MG63 (cell line): ENCODE results near the gene TIMM22. TPM values are rescaled to one million over a fixed set of nuclear protein-coding genes. Genes with fewer than 3 reads are reported as not detected.
"Not testable (repeated sequence)": the region's sequence is repeated elsewhere in the genome, so short reads cannot be mapped to it uniquely, and the experiment has no call there.

Experiments
- DNase-seq: peaks from one replicate; pipeline ENCODE4 v3.0.0-alpha.2; 2020
- H3K27me3 ChIP-seq: fragments of 250-450 bp; sonication (Bioruptor Pico); 2 replicates; pipeline ENCODE4 v1.5.1; 2020; ENCODE audit warnings: mild to moderate bottlenecking, moderate library complexity
- H3K36me3 ChIP-seq: fragments of 250-450 bp; sonication (Bioruptor Pico); 2 replicates; pipeline ENCODE4 v1.5.1; 2020; ENCODE audit warnings: mild to moderate bottlenecking, moderate library complexity
- H3K4me3 ChIP-seq: fragments of 250-450 bp; sonication (Bioruptor Pico); 2 replicates; pipeline ENCODE4 v1.5.1; 2020; ENCODE audit warnings: mild to moderate bottlenecking, moderate library complexity
- H3K9me3 ChIP-seq: fragments of 250-450 bp; sonication (Bioruptor Pico); 2 replicates; pipeline ENCODE4 v1.5.1; 2020; ENCODE audit warnings: mild to moderate bottlenecking, moderate library complexity
- total RNA-seq: library from RNA; depleted of rRNA; stranded (reverse); fragments of >200 nt; shearing (Covaris generic); gene quantifications from 2 replicates; pipeline ENCODE4 v1.2.3, GENCODE V29; 2014; ENCODE audit warnings: low replicate concordance

Gene TIMM22
- total RNA-seq, 1 experiment from 2014 or later, result 16.0 TPM

- Histone ChIP-seq H3K27me3 (no peaks in the 10 kb centered on the region), H3K4me3 (no peak overlapping the region)
These were observed 42.2 kb downstream of the TIMM22 start for GRCh38 chr17:1039123-1039507.

GRCh38 chr17:1039511-1040215, 42.7 kb downstream of the TIMM22 start:
- no peak for DNase-seq
- no peak overlapping the region for H3K4me3 ChIP-seq
- no peaks in the 10 kb centered on the region for H3K36me3 ChIP-seq
- H3K9me3 ChIP-seq, result no peaks in the 10 kb centered on the region
- no peaks in the 10 kb centered on the region for H3K27me3 ChIP-seq

More at GRCh38 chr17:1039123-1039507, 42.2 kb downstream of the TIMM22 start:
- Histone ChIP-seq H3K36me3 (no peaks in the 10 kb centered on the region), H3K9me3 (no peaks in the 10 kb centered on the region)
- no peak for DNase-seq

GRCh38 chr17:1040216-1040600, 43.3 kb downstream of the TIMM22 start:
- H3K27me3 ChIP-seq, result no peaks in the 10 kb centered on the region
- DNase-seq, result no peak
- H3K9me3 ChIP-seq, result no peaks in the 10 kb centered on the region
- H3K36me3 ChIP-seq, result no peaks in the 10 kb centered on the region
- no peak overlapping the region for H3K4me3 ChIP-seq

- H3K4me3 ChIP-seq, result no peak overlapping the region
- H3K36me3 ChIP-seq, result no peaks in the 10 kb centered on the region
- H3K9me3 ChIP-seq, result no peaks in the 10 kb centered on the region
- H3K27me3 ChIP-seq, result no peaks in the 10 kb centered on the region
- no peak for DNase-seq
These were observed 44.8 kb downstream of the TIMM22 start for GRCh38 chr17:1041746-1042145.

DNA sequence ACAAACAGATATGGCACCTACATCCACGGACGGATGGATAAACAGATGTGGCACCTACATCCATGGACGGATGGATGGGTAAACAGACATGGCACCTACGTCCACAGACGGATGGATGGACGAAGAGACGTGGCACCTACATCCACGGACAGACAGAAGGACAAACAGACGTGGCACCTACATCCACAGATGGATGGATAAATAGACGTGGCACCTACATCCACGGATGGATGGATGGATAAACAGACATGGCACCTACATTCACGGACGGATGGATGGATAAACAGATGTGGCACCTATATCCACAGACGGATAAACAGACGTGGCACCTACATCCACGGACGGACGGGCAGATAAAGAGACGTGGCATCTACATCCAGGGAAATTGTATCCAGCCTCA, 45.6 kb downstream of the TIMM22 start:
- no peaks in the 10 kb centered on the region for H3K27me3 ChIP-seq
- DNase-seq, result no peak
- no peak overlapping the region for H3K4me3 ChIP-seq
- no peaks in the 10 kb centered on the region for H3K36me3 ChIP-seq
- no peaks in the 10 kb centered on the region for H3K9me3 ChIP-seq

GRCh38 chr17:1043601-1044251, 46.8 kb downstream of the TIMM22 start:
- H3K9me3 ChIP-seq, result no peaks in the 10 kb centered on the region
- H3K36me3 ChIP-seq, result no peaks in the 10 kb centered on the region
- H3K27me3 ChIP-seq, result no peaks in the 10 kb centered on the region
- no peak for DNase-seq
- H3K4me3 ChIP-seq, result no peak overlapping the region

GRCh38 chr17:1044387-1045009, 47.6 kb downstream of the TIMM22 start:
- not testable (repeated sequence) for H3K27me3 ChIP-seq, H3K4me3 ChIP-seq, H3K36me3 ChIP-seq, H3K9me3 ChIP-seq, DNase-seq

GRCh38 chr17:1045456-1045855, 48.5 kb downstream of the TIMM22 start:
- Histone ChIP-seq H3K36me3 (no peaks in the 10 kb centered on the region), H3K9me3 (no peaks in the 10 kb centered on the region), H3K4me3 (no peak overlapping the region), H3K27me3 (no peaks in the 10 kb centered on the region)
- no peak for DNase-seq

DNA sequence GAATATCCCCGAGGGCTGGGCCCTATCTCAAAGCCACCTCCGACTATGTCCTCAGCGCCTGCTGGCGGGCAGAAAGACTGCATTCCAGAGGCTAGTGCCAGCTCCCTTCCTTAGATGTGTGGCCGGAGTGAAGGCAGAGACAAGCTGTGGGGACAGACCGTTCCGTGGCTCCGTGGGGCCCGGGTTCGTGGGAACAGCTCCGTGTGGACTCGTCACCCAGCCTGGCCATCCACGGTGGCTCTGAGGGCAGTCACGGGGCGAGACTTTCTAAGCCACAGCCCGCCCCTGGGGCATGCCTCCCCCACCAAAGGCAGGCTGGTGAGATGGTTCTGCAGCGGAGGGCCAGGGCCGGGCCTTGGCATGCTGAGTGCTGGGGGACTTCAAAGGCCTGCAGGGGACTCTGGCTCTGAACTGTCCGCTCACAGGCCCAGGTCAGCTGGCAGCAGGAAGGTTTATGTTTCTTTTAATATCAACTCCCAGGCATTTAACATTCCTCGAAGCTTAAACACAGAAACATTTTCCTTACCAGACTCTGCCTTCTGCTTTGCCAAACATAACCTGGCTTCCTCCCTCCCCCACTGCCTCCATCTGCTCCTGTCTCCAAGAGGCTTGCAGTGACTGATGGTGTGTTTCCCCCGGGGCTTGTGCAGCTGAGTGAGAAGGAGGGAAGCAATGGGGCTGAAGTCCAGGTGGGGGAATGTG, 50.4 kb downstream of the TIMM22 start:
- H3K36me3 ChIP-seq, result no peaks in the 10 kb centered on the region

DNA sequence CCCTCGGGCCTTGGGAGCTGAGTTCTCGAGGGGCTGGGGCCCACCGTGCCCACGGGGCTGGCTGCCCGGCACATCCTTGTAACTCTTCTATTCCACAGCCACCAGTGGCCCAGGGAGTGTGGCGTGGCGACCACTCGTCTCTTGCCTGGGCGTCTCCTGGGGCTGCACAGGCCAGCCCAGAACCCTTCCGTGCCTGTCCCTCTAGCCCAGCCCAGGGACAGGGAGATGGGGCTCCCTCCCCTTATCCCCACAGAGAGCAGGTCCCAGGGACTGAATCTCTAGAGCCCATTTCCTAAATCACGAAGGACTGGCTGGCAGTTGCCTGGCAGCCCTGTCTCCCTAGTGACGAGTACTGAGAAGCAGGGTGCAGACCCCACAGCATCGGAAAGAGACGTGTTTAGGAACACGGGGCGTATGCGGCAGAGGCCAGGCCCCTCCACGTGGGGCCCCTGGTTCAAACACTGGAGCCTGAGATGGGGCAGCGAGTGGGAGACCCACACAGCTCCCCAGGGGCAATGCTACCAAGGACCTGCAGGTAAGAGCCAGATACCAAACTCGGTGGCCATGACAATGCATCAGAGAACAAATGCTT, 51.0 kb downstream of the TIMM22 start:
- Histone ChIP-seq H3K27me3 (no peaks in the 10 kb centered on the region), H3K9me3 (no peaks in the 10 kb centered on the region), H3K4me3 (no peak overlapping the region), H3K36me3 (no peaks in the 10 kb centered on the region)
- no peak for DNase-seq

More for the DNA sequence above, 50.4 kb downstream of the TIMM22 start:
- DNase-seq, result no peak
- Histone ChIP-seq H3K27me3 (no peaks in the 10 kb centered on the region), H3K9me3 (no peaks in the 10 kb centered on the region), H3K4me3 (no peak overlapping the region)

DNA sequence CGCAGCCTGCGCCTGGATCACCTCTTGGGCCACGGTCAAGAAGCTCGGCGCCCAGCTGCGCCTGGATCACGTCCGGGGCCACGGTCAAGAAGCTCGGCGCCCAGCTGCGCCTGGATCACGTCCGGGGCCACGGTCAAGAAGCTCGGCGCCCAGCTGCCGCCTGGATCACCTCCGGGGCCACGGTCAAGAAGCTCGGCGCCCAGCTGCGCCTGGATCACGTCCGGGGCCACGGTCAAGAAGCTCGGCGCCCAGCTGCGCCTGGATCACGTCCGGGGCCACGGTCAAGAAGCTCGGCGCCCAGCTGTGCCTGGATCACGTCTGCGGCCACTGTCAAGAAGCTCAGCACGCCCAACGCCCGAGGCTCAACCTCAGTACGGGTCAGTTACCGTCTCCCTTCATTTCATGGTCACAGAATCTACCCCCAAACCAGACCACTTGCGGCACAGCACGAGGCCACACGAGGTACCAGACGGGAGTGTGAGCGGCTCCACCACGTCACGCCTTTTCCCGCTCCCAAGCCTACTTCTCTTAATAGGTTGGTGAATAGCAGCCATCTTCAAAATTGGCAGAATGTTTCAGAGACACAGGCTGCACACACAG, 51.7 kb downstream of the TIMM22 start:
- not testable (repeated sequence) for H3K4me3 ChIP-seq, DNase-seq, H3K36me3 ChIP-seq, H3K9me3 ChIP-seq, H3K27me3 ChIP-seq

- Histone ChIP-seq H3K27me3 (no peaks in the 10 kb centered on the region), H3K9me3 (no peaks in the 10 kb centered on the region), H3K36me3 (no peaks in the 10 kb centered on the region), H3K4me3 (no peak overlapping the region)
- no peak for DNase-seq
These were observed 52.7 kb downstream of the TIMM22 start for GRCh38 chr17:1049446-1050225.

- Histone ChIP-seq H3K27me3 (no peaks in the 10 kb centered on the region), H3K36me3 (no peaks in the 10 kb centered on the region), H3K4me3 (no peak overlapping the region), H3K9me3 (no peaks in the 10 kb centered on the region)
- DNase-seq, result no peak
These were observed 53.5 kb downstream of the TIMM22 start for GRCh38 chr17:1050246-1050995.

DNA sequence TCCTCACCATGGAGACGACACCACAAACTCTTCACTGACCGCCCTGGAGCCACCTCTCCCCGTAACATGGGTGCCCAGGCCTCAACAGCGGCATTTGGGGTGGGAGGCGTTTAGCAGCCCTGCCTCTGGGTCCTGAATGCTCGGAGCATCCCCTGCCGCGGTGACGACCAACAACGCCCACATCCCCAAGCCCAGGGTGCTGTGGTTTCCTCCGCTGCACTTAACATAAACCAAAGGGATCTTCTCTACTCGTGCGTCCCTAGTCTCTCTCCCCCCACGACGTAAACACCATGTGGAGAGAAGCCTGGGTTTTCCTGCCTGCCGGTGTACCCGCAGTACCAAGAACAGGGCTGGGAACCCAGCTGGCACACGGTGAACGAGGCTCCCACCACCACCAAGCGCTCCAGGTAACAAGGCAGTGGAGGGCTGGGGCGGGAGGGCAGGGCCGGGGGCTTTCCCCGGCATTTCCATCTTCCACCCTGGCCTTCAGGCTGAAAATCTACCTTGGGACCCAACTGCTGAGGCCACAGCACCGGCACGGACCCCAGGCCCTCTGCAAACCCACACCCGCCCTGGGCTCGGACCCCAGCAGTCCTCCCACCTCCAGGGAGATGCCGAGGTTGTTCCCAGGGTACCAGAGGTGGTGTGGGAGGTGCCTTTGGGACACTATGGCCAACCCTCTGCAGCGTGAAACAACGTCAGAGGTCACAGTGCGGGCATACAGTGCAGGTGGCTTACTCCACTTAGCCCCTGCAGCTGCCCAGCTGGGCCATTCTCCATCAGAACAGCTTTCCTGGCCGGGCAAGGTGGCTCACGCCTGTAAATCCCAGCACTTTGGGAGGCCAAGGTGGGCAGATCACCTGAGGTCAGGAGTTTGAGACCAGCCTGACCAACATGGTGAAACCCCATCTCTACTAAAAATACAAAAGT, 54.3 kb downstream of the TIMM22 start:
- DNase-seq, result no peak
- Histone ChIP-seq H3K27me3 (no peaks in the 10 kb centered on the region), H3K9me3 (no peaks in the 10 kb centered on the region), H3K4me3 (no peak overlapping the region), H3K36me3 (no peaks in the 10 kb centered on the region; the same call in none of the 2 replicates)
